GM23338 (cell line): ENCODE results near the gene DNAL1. TPM values are rescaled to one million over a fixed set of nuclear protein-coding genes. Genes with fewer than 3 reads are reported as not detected.

Experiments
- ATAC-seq: fragments of 200-7000 bp; cut with Tn5 transposase; 3 replicates; pipeline ENCODE4 v1.9.1; 2020
- DNase-seq: peaks from one replicate; pipeline ENCODE4 v3.0.0-alpha.2; 2015; ENCODE audit warnings: low spot score
- H2AFZ ChIP-seq: fragments of 200-600 bp; sonication (generic); 2 replicates; pipeline ENCODE4 v1.8.0; 2016; ENCODE audit warnings: antibody characterized with exemption, mild to moderate bottlenecking, moderate library complexity
- H3F3A ChIP-seq: fragments of 200-600 bp; sonication (generic); replicated peaks from 2 replicates; pipeline ENCODE4 v1.8.0; 2017; ENCODE audit warnings: antibody characterized with exemption, mixed run types, low read depth
- H3K27ac ChIP-seq: fragments of 200-600 bp; sonication (generic); 2 replicates; pipeline ENCODE4 v1.6.1; 2016; ENCODE audit warnings: low read depth
- H3K27me3 ChIP-seq: fragments of 200-600 bp; sonication (generic); 2 replicates; pipeline ENCODE4 v1.8.0; 2016; ENCODE audit warnings: mild to moderate bottlenecking, mixed run types, moderate library complexity; ENCODE audit not compliant: insufficient read depth
- H3K36me3 ChIP-seq: fragments of 200-600 bp; sonication (generic); 2 replicates; pipeline ENCODE4 v1.8.0; 2016; ENCODE audit warnings: mild to moderate bottlenecking; ENCODE audit not compliant: insufficient read depth
- H3K4me1 ChIP-seq: fragments of 200-600 bp; sonication (generic); 2 replicates; pipeline ENCODE4 v1.8.0; 2016; ENCODE audit warnings: mild to moderate bottlenecking, moderate library complexity; ENCODE audit not compliant: insufficient read depth
- H3K4me2 ChIP-seq: fragments of 200-600 bp; sonication (generic); 2 replicates; pipeline ENCODE4 v1.7.1; 2017; ENCODE audit warnings: mixed run types
- H3K4me3 ChIP-seq: fragments of 200-600 bp; sonication (generic); 2 replicates; pipeline ENCODE4 v1.6.1; 2016; ENCODE audit warnings: mixed run types
- H3K79me2 ChIP-seq: fragments of 200-600 bp; sonication (generic); replicated peaks from 2 replicates; pipeline ENCODE4 v1.8.0; 2017; ENCODE audit warnings: mild to moderate bottlenecking; ENCODE audit not compliant: insufficient read depth
- H3K9me2 ChIP-seq: fragments of 200-600 bp; sonication (generic); 2 replicates; pipeline ENCODE4 v1.8.0; 2017; ENCODE audit not compliant: insufficient read depth
- H4K20me1 ChIP-seq: fragments of 200-600 bp; sonication (generic); replicated peaks from 2 replicates; pipeline ENCODE4 v1.8.0; 2017; ENCODE audit warnings: mild to moderate bottlenecking; ENCODE audit not compliant: insufficient read depth
- H3K27ac Mint-ChIP-seq: 2 replicates; pipeline ENCODE4 v1.8.0; 2020; ENCODE audit warnings: inconsistent platforms, mild to moderate bottlenecking, moderate library complexity, mixed read lengths
- H3K27me3 Mint-ChIP-seq: 3 replicates; pipeline ENCODE4 v1.8.0; 2022; ENCODE audit warnings: low read depth, mild to moderate bottlenecking, moderate library complexity, mixed read lengths, inconsistent platforms; ENCODE audit not compliant: insufficient read depth, poor library complexity
- H3K36me3 Mint-ChIP-seq: 3 replicates; pipeline ENCODE4 v1.8.0; 2021; ENCODE audit warnings: low read depth, mild to moderate bottlenecking, inconsistent platforms, moderate library complexity, mixed read lengths
- H3K4me1 Mint-ChIP-seq: 3 replicates; pipeline ENCODE4 v1.8.0; 2020; ENCODE audit warnings: mild to moderate bottlenecking, inconsistent platforms, mixed read lengths
- H3K4me3 Mint-ChIP-seq: 3 replicates; pipeline ENCODE4 v1.8.0; 2021; ENCODE audit warnings: moderate library complexity, mild to moderate bottlenecking, inconsistent platforms, mixed read lengths
- H3K9me3 Mint-ChIP-seq: 3 replicates; pipeline ENCODE4 v1.8.0; 2020; ENCODE audit warnings: moderate library complexity, mild to moderate bottlenecking, inconsistent platforms, mixed read lengths
- EZH2 ChIP-seq: fragments of 200-600 bp; sonication (generic); IDR thresholded peaks from one replicate; pipeline ENCODE4 v1.8.0; 2017; ENCODE audit warnings: antibody characterized with exemption, mild to moderate bottlenecking, low read depth; ENCODE audit not compliant: unreplicated experiment
- EZH2phosphoT487 ChIP-seq: fragments of 200-600 bp; sonication (generic); IDR thresholded peaks from one replicate; pipeline ENCODE4 v1.8.1; 2018; ENCODE audit warnings: antibody characterized with exemption; ENCODE audit not compliant: unreplicated experiment
- JUNB ChIP-seq: IDR thresholded peaks from one replicate; pipeline ENCODE4 v1.6.1; 2016; ENCODE audit warnings: antibody characterized with exemption; ENCODE audit not compliant: unreplicated experiment
- NANOG ChIP-seq: IDR thresholded peaks from 2 replicates; pipeline ENCODE4 v1.6.1; 2016; ENCODE audit warnings: antibody characterized with exemption, borderline replicate concordance
- POLR2AphosphoS5 ChIP-seq: IDR thresholded peaks from 2 replicates; pipeline ENCODE4 v1.6.1; 2016; ENCODE audit warnings: antibody characterized with exemption, low read depth
- STAT1 ChIP-seq: IDR thresholded peaks from one replicate; pipeline ENCODE4 v1.6.1; 2016; ENCODE audit warnings: antibody characterized with exemption; ENCODE audit not compliant: unreplicated experiment
- polyA plus RNA-seq: library from polyadenylated mRNA; unstranded; fragments of >200 nt; fragmentation: Nextera tagmentation; extraction: Ambion mirVana; gene quantifications from 2 replicates; pipeline ENCODE4 v1.2.1, GENCODE V29; 2016
- total RNA-seq: library from RNA; depleted of rRNA; stranded (reverse); fragments of >200 nt; shearing (Covaris generic); gene quantifications from 2 replicates; pipeline ENCODE4 v1.2.3, GENCODE V29; 2014
- TF ChIP-seq, protein P1 (sequence below), 2 experiments: fragments of 200-600 bp in 1 of 2; sonication (generic) in 1 of 2; conservative IDR thresholded peaks; 2 replicates each; pipeline versions ENCODE4 v1.5.1 to v1.6.1; 2016 to 2017; ENCODE audit warnings: antibody characterized with exemption in 2 of 2, low read depth in 2 of 2, mild to moderate bottlenecking in 2 of 2, moderate library complexity in 1 of 2
- TF ChIP-seq, protein P2 (sequence below): IDR thresholded peaks from 2 replicates; pipeline ENCODE4 v1.6.1; 2016; ENCODE audit warnings: antibody characterized with exemption
- TF ChIP-seq, protein P3 (sequence below): IDR thresholded peaks from one replicate; pipeline ENCODE4 v1.6.1; 2018; ENCODE audit warnings: antibody characterized with exemption; ENCODE audit not compliant: unreplicated experiment

DNAL1 gene
- total and polyA plus RNA-seq, 2 experiments from 2014 or later: 7.6 to 29.3 TPM

DNA sequence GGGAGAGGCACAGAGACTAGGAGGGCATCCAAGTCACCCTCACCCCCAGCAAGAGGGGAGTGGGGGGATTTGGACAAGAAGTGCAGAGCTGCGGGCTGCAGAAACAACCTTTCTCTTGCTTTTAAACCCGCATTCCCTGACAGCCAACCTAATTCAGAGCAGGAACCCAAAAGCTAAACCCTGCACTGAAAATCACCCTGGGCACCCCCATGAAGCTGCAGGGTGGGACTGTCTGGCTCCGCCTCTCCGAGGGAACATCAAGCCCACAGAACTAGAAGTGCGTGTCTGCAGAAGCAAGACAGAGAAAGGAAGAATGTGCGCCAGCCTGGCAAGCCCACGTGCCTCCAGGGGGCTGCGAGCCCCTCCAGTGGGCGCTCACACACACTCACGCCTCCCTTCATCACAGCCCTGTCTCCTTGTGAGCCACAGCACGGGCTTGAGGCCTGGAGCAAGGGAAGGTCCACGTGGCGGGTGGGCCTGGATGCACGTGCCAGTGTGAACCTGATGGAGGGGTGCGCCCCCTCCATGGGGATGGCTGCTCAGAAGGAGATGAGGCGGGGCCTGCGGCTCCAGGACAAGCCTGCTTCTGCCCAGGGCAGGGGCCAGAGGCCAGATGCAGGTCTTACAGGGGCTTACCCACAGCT is 97.2 kb downstream of the DNAL1 start:
- peak overlapping the region; percentile 38 for H3K4me3 ChIP-seq
- H3K36me3 ChIP-seq: no peaks in the 10 kb centered on the region
- H3K4me1 Mint-ChIP-seq: peaks cover 51% of the 10 kb centered on the region
- H3K27me3 Mint-ChIP-seq: peaks cover 11% of the 10 kb centered on the region
- H3K4me2 ChIP-seq: peak overlapping the region; percentile 80
- H3K27ac Mint-ChIP-seq: peak overlapping the region; percentile 89
- DNase-seq (no peak), ATAC-seq (peak; percentile 9)
- H3K9me2 ChIP-seq: no peaks in the 10 kb centered on the region
- peak overlapping the region; percentile 84; the same call in 1 of the 2 replicates for H3K27ac ChIP-seq
- peak overlapping the region; percentile 59 for H3K4me3 Mint-ChIP-seq
- H3K36me3 Mint-ChIP-seq: peaks cover 3% of the 10 kb centered on the region; the same call in 2 of the 3 replicates
- H4K20me1 ChIP-seq: peaks cover 2% of the 10 kb centered on the region; the same call in 1 of the 2 replicates
- H3K27me3 ChIP-seq: no peaks in the 10 kb centered on the region
- peaks cover 10% of the 10 kb centered on the region for H3K79me2 ChIP-seq
- no peaks in the 10 kb centered on the region for H3K9me3 Mint-ChIP-seq
- no peak for TF ChIP-seq NANOG
- TF ChIP-seq, protein P1, sequence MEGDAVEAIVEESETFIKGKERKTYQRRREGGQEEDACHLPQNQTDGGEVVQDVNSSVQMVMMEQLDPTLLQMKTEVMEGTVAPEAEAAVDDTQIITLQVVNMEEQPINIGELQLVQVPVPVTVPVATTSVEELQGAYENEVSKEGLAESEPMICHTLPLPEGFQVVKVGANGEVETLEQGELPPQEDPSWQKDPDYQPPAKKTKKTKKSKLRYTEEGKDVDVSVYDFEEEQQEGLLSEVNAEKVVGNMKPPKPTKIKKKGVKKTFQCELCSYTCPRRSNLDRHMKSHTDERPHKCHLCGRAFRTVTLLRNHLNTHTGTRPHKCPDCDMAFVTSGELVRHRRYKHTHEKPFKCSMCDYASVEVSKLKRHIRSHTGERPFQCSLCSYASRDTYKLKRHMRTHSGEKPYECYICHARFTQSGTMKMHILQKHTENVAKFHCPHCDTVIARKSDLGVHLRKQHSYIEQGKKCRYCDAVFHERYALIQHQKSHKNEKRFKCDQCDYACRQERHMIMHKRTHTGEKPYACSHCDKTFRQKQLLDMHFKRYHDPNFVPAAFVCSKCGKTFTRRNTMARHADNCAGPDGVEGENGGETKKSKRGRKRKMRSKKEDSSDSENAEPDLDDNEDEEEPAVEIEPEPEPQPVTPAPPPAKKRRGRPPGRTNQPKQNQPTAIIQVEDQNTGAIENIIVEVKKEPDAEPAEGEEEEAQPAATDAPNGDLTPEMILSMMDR (conservative IDR thresholded peaks at IDR 0.05; ENCODE audit: low read depth in 2 of 2): peak in 1 of 2 experiments; percentile 22; a peak in 2 of 4 replicates
- peaks cover 29% of the 10 kb centered on the region for H3K4me1 ChIP-seq
- H2AFZ ChIP-seq: peak overlapping the region; percentile 90
- peaks cover 5% of the 10 kb centered on the region; the same call in 1 of the 2 replicates for H3F3A ChIP-seq

DNA sequence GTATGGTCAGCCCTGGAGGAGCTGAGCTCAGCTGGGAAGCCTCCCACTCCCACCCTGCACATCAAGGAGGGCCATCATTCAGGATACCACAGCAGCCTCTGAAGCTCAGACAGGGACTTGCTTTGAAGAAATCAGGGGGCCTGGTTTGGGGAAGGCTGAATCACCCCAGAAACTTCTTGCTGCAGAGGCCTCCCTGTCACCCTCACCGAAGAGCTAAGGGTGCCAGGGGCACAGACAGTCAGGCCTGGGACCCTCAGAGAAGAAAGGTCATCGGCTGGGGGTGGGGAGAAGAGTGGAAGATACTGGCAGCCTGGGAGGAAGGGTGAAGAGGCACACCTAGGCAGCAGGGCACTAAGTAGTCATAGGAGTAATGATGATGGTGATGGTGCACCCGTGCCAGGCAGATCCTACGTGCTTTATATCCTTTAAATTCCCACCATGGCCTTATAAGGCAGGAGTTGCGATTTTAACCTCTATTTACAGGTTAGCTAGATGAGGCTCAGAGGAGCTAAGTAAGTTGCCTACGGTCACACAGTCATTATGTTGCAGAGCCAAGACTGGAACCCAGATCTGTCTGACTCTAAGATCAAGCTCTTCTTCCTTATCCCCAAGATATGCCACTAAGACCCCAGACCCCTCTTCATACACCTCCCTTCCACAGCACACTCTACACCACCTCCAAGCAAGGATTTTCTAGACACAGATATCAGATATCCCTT is 97.9 kb downstream of the DNAL1 start:
- Mint-ChIP-seq H3K4me3 (no peak overlapping the region; the same call in 2 of the 3 replicates), H3K4me1 (peaks cover 58% of the 10 kb centered on the region), H3K27me3 (peaks cover 10% of the 10 kb centered on the region), H3K36me3 (no peaks in the 10 kb centered on the region; the same call in 2 of the 3 replicates), H3K27ac (peak overlapping the region; percentile 7), H3K9me3 (no peaks in the 10 kb centered on the region)
- ATAC-seq (no peak), DNase-seq (no peak)
- no peaks in the 10 kb centered on the region for H3K9me2 ChIP-seq
- H3K4me2 ChIP-seq: peak overlapping the region; percentile 80
- H3K27me3 ChIP-seq: no peaks in the 10 kb centered on the region
- H3K4me1 ChIP-seq: peaks cover 35% of the 10 kb centered on the region
- no peaks in the 10 kb centered on the region for H3K36me3 ChIP-seq
- H2AFZ ChIP-seq: no peak overlapping the region
- peaks cover 10% of the 10 kb centered on the region for H3K79me2 ChIP-seq
- H3F3A ChIP-seq: peaks cover 9% of the 10 kb centered on the region; the same call in 1 of the 2 replicates
- H3K4me3 ChIP-seq: no peak overlapping the region
- peaks cover 2% of the 10 kb centered on the region; the same call in 1 of the 2 replicates for H4K20me1 ChIP-seq
- no peak overlapping the region; the same call in 1 of the 2 replicates for H3K27ac ChIP-seq
- TF ChIP-seq, protein P2, sequence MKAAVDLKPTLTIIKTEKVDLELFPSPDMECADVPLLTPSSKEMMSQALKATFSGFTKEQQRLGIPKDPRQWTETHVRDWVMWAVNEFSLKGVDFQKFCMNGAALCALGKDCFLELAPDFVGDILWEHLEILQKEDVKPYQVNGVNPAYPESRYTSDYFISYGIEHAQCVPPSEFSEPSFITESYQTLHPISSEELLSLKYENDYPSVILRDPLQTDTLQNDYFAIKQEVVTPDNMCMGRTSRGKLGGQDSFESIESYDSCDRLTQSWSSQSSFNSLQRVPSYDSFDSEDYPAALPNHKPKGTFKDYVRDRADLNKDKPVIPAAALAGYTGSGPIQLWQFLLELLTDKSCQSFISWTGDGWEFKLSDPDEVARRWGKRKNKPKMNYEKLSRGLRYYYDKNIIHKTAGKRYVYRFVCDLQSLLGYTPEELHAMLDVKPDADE: no peak
- TF ChIP-seq POLR2AphosphoS5 (no peak), STAT1 (no peak), EZH2 (no peak), EZH2phosphoT487 (no peak), JUNB (no peak)
- TF ChIP-seq, protein P3, sequence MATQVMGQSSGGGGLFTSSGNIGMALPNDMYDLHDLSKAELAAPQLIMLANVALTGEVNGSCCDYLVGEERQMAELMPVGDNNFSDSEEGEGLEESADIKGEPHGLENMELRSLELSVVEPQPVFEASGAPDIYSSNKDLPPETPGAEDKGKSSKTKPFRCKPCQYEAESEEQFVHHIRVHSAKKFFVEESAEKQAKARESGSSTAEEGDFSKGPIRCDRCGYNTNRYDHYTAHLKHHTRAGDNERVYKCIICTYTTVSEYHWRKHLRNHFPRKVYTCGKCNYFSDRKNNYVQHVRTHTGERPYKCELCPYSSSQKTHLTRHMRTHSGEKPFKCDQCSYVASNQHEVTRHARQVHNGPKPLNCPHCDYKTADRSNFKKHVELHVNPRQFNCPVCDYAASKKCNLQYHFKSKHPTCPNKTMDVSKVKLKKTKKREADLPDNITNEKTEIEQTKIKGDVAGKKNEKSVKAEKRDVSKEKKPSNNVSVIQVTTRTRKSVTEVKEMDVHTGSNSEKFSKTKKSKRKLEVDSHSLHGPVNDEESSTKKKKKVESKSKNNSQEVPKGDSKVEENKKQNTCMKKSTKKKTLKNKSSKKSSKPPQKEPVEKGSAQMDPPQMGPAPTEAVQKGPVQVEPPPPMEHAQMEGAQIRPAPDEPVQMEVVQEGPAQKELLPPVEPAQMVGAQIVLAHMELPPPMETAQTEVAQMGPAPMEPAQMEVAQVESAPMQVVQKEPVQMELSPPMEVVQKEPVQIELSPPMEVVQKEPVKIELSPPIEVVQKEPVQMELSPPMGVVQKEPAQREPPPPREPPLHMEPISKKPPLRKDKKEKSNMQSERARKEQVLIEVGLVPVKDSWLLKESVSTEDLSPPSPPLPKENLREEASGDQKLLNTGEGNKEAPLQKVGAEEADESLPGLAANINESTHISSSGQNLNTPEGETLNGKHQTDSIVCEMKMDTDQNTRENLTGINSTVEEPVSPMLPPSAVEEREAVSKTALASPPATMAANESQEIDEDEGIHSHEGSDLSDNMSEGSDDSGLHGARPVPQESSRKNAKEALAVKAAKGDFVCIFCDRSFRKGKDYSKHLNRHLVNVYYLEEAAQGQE: no peak
